ENCODE measurements around the gene C1orf35.
A peak's percentile ranks its signal among the peaks of the same experiment; 100 is the strongest.

The C1orf35 gene

GRCh38 chr1:228059634-228060457 is 43.3 kb downstream of the C1orf35 start:
- Mint-ChIP-seq H3K27me3 (peaks cover 85% of the 10 kb centered on the region), H3K36me3 (no peaks in the 10 kb centered on the region)

GRCh38 chr1:228058949-228059633 is 44.0 kb downstream of the C1orf35 start:
- H3K4me1 Mint-ChIP-seq, result peaks cover 4% of the 10 kb centered on the region
- CTCF ChIA-PET, result no interaction called here
- peak; percentile 68 for DNase-seq
- no peaks in the 10 kb centered on the region for H3K36me3 Mint-ChIP-seq
- peaks cover 89% of the 10 kb centered on the region for H3K27me3 Mint-ChIP-seq
- H3K9me3 Mint-ChIP-seq, result no peaks in the 10 kb centered on the region
- H3K4me3 Mint-ChIP-seq, result peak overlapping the region; percentile 66
- no peak overlapping the region for H3K27ac Mint-ChIP-seq

More at GRCh38 chr1:228059634-228060457, 43.3 kb downstream of the C1orf35 start:
- Mint-ChIP-seq H3K4me1 (peaks cover 4% of the 10 kb centered on the region), H3K27ac (no peak overlapping the region), H3K9me3 (no peaks in the 10 kb centered on the region), H3K4me3 (peak overlapping the region; percentile 66)
- CTCF ChIA-PET, result interaction anchor here (0.6 kb wide), 1 partner anchor 325 kb away, joined by 3 read pairs; the partner anchor contains the start of gene JMJD4
- peak; percentile 84 for DNase-seq

- Mint-ChIP-seq H3K36me3 (no peaks in the 10 kb centered on the region), H3K27me3 (peaks cover 90% of the 10 kb centered on the region), H3K4me1 (peaks cover 4% of the 10 kb centered on the region), H3K4me3 (no peak overlapping the region), H3K27ac (no peak overlapping the region), H3K9me3 (no peaks in the 10 kb centered on the region)
- CTCF ChIA-PET, result no interaction called here
- DNase-seq, result peak; percentile 14
These were observed 44.8 kb downstream of the C1orf35 start for GRCh38 chr1:228058172-228058948.

Measured in activated naive CD4-positive, alpha-beta T cell treated with anti-CD3 and anti-CD28 coated beads, Interleukin-2, amount 10 ng/mL, durations not matched to agents 7 days and 5 days (primary cell).